Right lobe of liver (tissue), 6 donors: ENCODE data around the gene ANKRD44. TPM values are rescaled to one million over a fixed set of nuclear protein-coding genes. Genes with fewer than 3 reads are reported as not detected.

Experiments used
- ATAC-seq, 4 donors: fragments of 200-7000 bp; cut with Tn5 transposase; one replicate each; pipeline ENCODE4 v1.9.1; 2020; ENCODE audit warnings: mild to moderate bottlenecking in 4 of 4, moderate library complexity in 4 of 4
- DNase-seq, 3 donors: peaks; one replicate each; pipeline ENCODE4 v3.0.0-alpha.2; 2020
- H3K27ac ChIP-seq, 3 donors: fragments of 200-600 bp; one replicate each; pipeline ENCODE4 v1.8.0; 2022
- H3K27me3 ChIP-seq, 2 donors: fragments of 200-600 bp; one replicate each; pipeline ENCODE4 v1.8.0; 2022
- H3K36me3 ChIP-seq, 4 donors: fragments of 200-600 bp; sonication (generic) in 1 of 4; one replicate each; pipeline versions ENCODE4 v1.5.1 to v1.8.0; 2017 to 2022; ENCODE audit warnings: control low read depth in 1 of 4
- H3K4me1 ChIP-seq, 4 donors: fragments of 200-600 bp; sonication (generic) in 1 of 4; one replicate each; pipeline versions ENCODE4 v1.5.1 to v1.8.0; 2017 to 2022; ENCODE audit warnings: control low read depth in 1 of 4
- H3K4me3 ChIP-seq, 3 donors: fragments of 200-600 bp; one replicate each; pipeline ENCODE4 v1.8.0; 2022
- H3K9me3 ChIP-seq, 4 donors: fragments of 200-600 bp; sonication (generic) in 1 of 4; one replicate each; pipeline versions ENCODE4 v1.5.1 to v1.8.0; 2017 to 2022; ENCODE audit warnings: control low read depth in 1 of 4
- CTCF ChIP-seq, 4 donors: fragments of 200-600 bp in 3 of 4; fragments of 450-650 bp in 1 of 4; IDR thresholded peaks; one replicate each; pipeline versions ENCODE4 v1.5.1 to v1.8.0; 2016 to 2022; ENCODE audit warnings: antibody characterized with exemption in 4 of 4, mild to moderate bottlenecking in 2 of 4
- POLR2A ChIP-seq: fragments of 450-650 bp; IDR thresholded peaks from one replicate; pipeline ENCODE4 v1.6.1; 2017; ENCODE audit warnings: antibody characterized with exemption, mild to moderate bottlenecking
- WGBS: methylation state at CpG from one replicate; pipeline ENCODE4 v1.1.6; 2018; ENCODE audit warnings: low coverage, low lambda C conversion rate; ENCODE audit not compliant: insufficient coverage; ENCODE audit errors: missing lambda C conversion rate; 5-methylcytosine and 5-hydroxymethylcytosine counted together
- intact Hi-C, 2 donors: fragments of 100-400 bp; cut with DNase I; formaldehyde crosslinking; loops; one replicate each; pipeline versions ENCODE4 v1.11.2 to v1.14.1; 2022
- total RNA-seq, 6 experiments: library from RNA; depleted of rRNA in 2 of 6; stranded (reverse); fragments of >200 nt in 2 of 6; fragmentation: NEBNext Ultra II Directional in 3 of 6; extraction: Animal tissue kit (Norgen Biotek cat#: 25700) in 3 of 6; gene quantifications; one replicate each; pipeline versions ENCODE4 v1.1.0 to v1.2.4, GENCODE V29; 2016 to 2023
- donor health status: DM: no; HTN: yes; CAD: no.
- donor health status: DM: no; HTN: no; CAD: no.
- donor health status: DM: no; HTN: no; CAD: no.
- donor health status: DM: no; HTN: yes; CAD: no.
- donor health status: DM: no; HTN: yes; CAD: no.

Gene ANKRD44
- total RNA-seq, 6 experiments from 2014 or later = 7.9 to 19.5 (median 13.3) TPM

GRCh38 chr2:197229509-197230443 is 80.8 kb downstream of the ANKRD44 start:
- intact Hi-C loops = no loop called here
- no peak for DNase-seq
- Histone ChIP-seq H3K27ac (no peak overlapping the region), H3K4me1 (no peaks in the 10 kb centered on the region), H3K36me3 (no peaks in the 10 kb centered on the region), H3K27me3 (no peaks in the 10 kb centered on the region), H3K4me3 (no peak overlapping the region), H3K9me3 (no peaks in the 10 kb centered on the region)
- no peak for TF ChIP-seq CTCF (IDR thresholded peaks at IDR 0.05)
- TF ChIP-seq POLR2A = no peak
- no peak for ATAC-seq
- WGBS = 61% methylated on average over 3 of the region's 4 CpGs

GRCh38 chr2:197223451-197223850 is 87.1 kb downstream of the ANKRD44 start:
- WGBS = 88% methylated on average over 2 of the region's 2 CpGs
- Histone ChIP-seq H3K4me3 (no peak overlapping the region), H3K4me1 (no peaks in the 10 kb centered on the region), H3K36me3 (no peaks in the 10 kb centered on the region), H3K27me3 (no peaks in the 10 kb centered on the region), H3K27ac (no peak overlapping the region), H3K9me3 (no peaks in the 10 kb centered on the region)
- TF ChIP-seq POLR2A = no peak
- no peak for TF ChIP-seq CTCF (IDR thresholded peaks at IDR 0.05)
- DNase-seq = no peak
- intact Hi-C loops = no loop called here
- no peak for ATAC-seq

GRCh38 chr2:197219636-197220035 is 90.9 kb downstream of the ANKRD44 start:
- ATAC-seq = no peak
- WGBS = 91% methylated on average over 4 of the region's 4 CpGs
- no peaks in the 10 kb centered on the region for H3K9me3 ChIP-seq
- H3K27ac ChIP-seq = no peak overlapping the region
- peaks cover 0 to 9% (median 2%) of the 10 kb centered on the region in 4 donors for H3K4me1 ChIP-seq
- TF ChIP-seq CTCF (IDR thresholded peaks at IDR 0.05) = no peak
- no peak for TF ChIP-seq POLR2A
- intact Hi-C loops = no loop called here
- H3K36me3 ChIP-seq = no peaks in the 10 kb centered on the region
- DNase-seq = no peak
- no peaks in the 10 kb centered on the region for H3K27me3 ChIP-seq
- no peak overlapping the region for H3K4me3 ChIP-seq

GRCh38 chr2:197217541-197217940 is 93.0 kb downstream of the ANKRD44 start:
- DNase-seq (no peak), ATAC-seq (no peak)
- H3K27me3 ChIP-seq = no peaks in the 10 kb centered on the region
- intact Hi-C loops = no loop called here
- no peaks in the 10 kb centered on the region for H3K9me3 ChIP-seq
- WGBS = 84% methylated on average over 2 of the region's 2 CpGs
- no peak for TF ChIP-seq CTCF (IDR thresholded peaks at IDR 0.05)
- no peak for TF ChIP-seq POLR2A
- H3K27ac ChIP-seq = no peak overlapping the region
- no peak overlapping the region for H3K4me3 ChIP-seq
- peaks cover 0 to 10% (median 2%) of the 10 kb centered on the region in 4 donors for H3K4me1 ChIP-seq
- no peaks in the 10 kb centered on the region for H3K36me3 ChIP-seq
